RWPE2 (cell line): Measurements from ENCODE around the gene TSFM.

Experiments
- ATAC-seq: fragments of 200-7000 bp; cut with Tn5 transposase; 3 replicates; pipeline ENCODE4 v1.9.1; 2021; ENCODE audit warnings: low read depth
- DNase-seq: peaks from one replicate; pipeline ENCODE4 v3.0.0-alpha.2; 2020; ENCODE audit warnings: low spot score
- H3K27ac ChIP-seq: fragments of 450-650 bp; 2 replicates; pipeline ENCODE4 v1.5.1; 2017; ENCODE audit warnings: mild to moderate bottlenecking; ENCODE audit not compliant: poor library complexity, severe bottlenecking
- H3K27me3 ChIP-seq: fragments of 250-450 bp; sonication (Bioruptor Pico); 2 replicates; pipeline ENCODE4 v1.5.1; 2021; ENCODE audit warnings: mild to moderate bottlenecking, moderate library complexity; ENCODE audit not compliant: insufficient read depth, poor library complexity, severe bottlenecking
- H3K36me3 ChIP-seq: fragments of 250-450 bp; sonication (Bioruptor Pico); 2 replicates; pipeline ENCODE4 v1.5.1; 2020; ENCODE audit warnings: low read depth, mild to moderate bottlenecking, moderate library complexity
- H3K4me1 ChIP-seq: fragments of 250-450 bp; sonication (Bioruptor Pico); 2 replicates; pipeline ENCODE4 v1.5.1; 2021; ENCODE audit warnings: mild to moderate bottlenecking, moderate library complexity; ENCODE audit not compliant: insufficient read depth, poor library complexity, severe bottlenecking
- H3K4me3 ChIP-seq: fragments of 250-450 bp; sonication (Bioruptor Pico); 2 replicates; pipeline ENCODE4 v1.5.1; 2021; ENCODE audit warnings: mild to moderate bottlenecking, moderate library complexity; ENCODE audit not compliant: severe bottlenecking
- H3K9me3 ChIP-seq: fragments of 250-450 bp; sonication (Bioruptor Pico); 2 replicates; pipeline ENCODE4 v1.5.1; 2021; ENCODE audit warnings: mild to moderate bottlenecking, moderate library complexity; ENCODE audit not compliant: severe bottlenecking
- CTCF ChIP-seq: fragments of 450-650 bp; IDR thresholded peaks from one replicate; pipeline ENCODE4 v1.5.1; 2017; ENCODE audit warnings: mild to moderate bottlenecking, moderate library complexity; ENCODE audit not compliant: poor library complexity, severe bottlenecking

The TSFM gene

GRCh38 chr12:57834086-57834876 lies 51.7 kb downstream of the TSFM start:
- ATAC-seq (no peak), DNase-seq (no peak)
- TF ChIP-seq CTCF, result no peak
- H3K36me3 ChIP-seq, result peaks cover 7% of the 10 kb centered on the region
- H3K27me3 ChIP-seq, result no peaks in the 10 kb centered on the region
- H3K4me3 ChIP-seq, result no peak overlapping the region
- H3K9me3 ChIP-seq, result no peaks in the 10 kb centered on the region
- H3K4me1 ChIP-seq, result peaks cover 31% of the 10 kb centered on the region
- H3K27ac ChIP-seq, result no peak overlapping the region

GRCh38 chr12:57835366-57836288 lies 53.0 kb downstream of the TSFM start:
- DNase-seq (no peak), ATAC-seq (no peak)
- Histone ChIP-seq H3K27me3 (no peaks in the 10 kb centered on the region), H3K27ac (peak overlapping the region; percentile 70), H3K36me3 (no peaks in the 10 kb centered on the region; the same call in 1 of the 2 replicates), H3K9me3 (no peaks in the 10 kb centered on the region), H3K4me1 (peaks cover 31% of the 10 kb centered on the region), H3K4me3 (no peak overlapping the region)
- TF ChIP-seq CTCF, result no peak

- H3K9me3 ChIP-seq, result no peaks in the 10 kb centered on the region
- peaks cover 38% of the 10 kb centered on the region for H3K4me1 ChIP-seq
- DNase-seq (no peak), ATAC-seq (peak; percentile 64)
- H3K27ac ChIP-seq, result peak overlapping the region; percentile 70
- no peaks in the 10 kb centered on the region for H3K36me3 ChIP-seq
- no peaks in the 10 kb centered on the region for H3K27me3 ChIP-seq
- TF ChIP-seq CTCF, result no peak
- no peak overlapping the region for H3K4me3 ChIP-seq
These were observed 54.1 kb downstream of the TSFM start for GRCh38 chr12:57836442-57837375.

- no peak overlapping the region for H3K4me3 ChIP-seq
These were observed 55.4 kb downstream of the TSFM start for GRCh38 chr12:57837864-57838562.

More at GRCh38 chr12:57837864-57838562, 55.4 kb downstream of the TSFM start:
- Histone ChIP-seq H3K27ac (peak overlapping the region; percentile 70), H3K27me3 (no peaks in the 10 kb centered on the region), H3K36me3 (no peaks in the 10 kb centered on the region), H3K4me1 (peaks cover 38% of the 10 kb centered on the region), H3K9me3 (no peaks in the 10 kb centered on the region)
- DNase-seq (no peak), ATAC-seq (peak; percentile 70)
- no peak for TF ChIP-seq CTCF
